GM23248 (cell line): Measurements from ENCODE around the gene MYO7B.

Source experiments
- EZH2 ChIP-seq: fragments of 200-600 bp; sonication (generic); IDR thresholded peaks from 2 replicates; pipeline ENCODE4 v1.6.1; 2018; ENCODE audit warnings: antibody characterized with exemption, mild to moderate bottlenecking; ENCODE audit not compliant: insufficient read depth, poor library complexity, severe bottlenecking
- EZH2phosphoT487 ChIP-seq: fragments of 200-600 bp; sonication (generic); IDR thresholded peaks from 2 replicates; pipeline ENCODE4 v1.6.1; 2018; ENCODE audit warnings: antibody characterized with exemption, moderate library complexity, mild to moderate bottlenecking, low read depth; ENCODE audit not compliant: insufficient read depth

DNA sequence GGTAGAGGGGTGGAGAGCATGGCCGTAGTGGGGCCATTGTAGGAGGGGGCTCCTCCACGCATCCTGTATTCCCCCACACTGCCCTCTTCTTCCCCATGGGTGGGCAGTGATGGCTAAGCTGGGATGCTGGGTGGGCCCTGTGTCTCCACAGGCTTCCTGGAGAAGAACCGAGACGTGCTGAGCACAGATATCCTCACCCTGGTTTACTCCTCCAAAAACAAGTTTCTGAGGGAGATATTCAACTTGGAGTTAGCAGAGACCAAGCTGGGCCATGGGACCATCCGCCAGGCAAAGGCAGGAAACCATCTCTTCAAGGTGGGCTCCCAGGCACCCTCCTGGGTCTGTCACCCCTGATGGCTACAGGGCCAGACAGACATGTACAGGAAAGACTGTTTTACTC lies 52.8 kb downstream of the MYO7B start:
- TF ChIP-seq EZH2 (no peak), EZH2phosphoT487 (no peak)
